Measurements from ENCODE around the gene ARMH3. TPM values are rescaled to one million over a fixed set of nuclear protein-coding genes. Genes with fewer than 3 reads are reported as not detected.

Gene ARMH3
- total and polyA plus RNA-seq, 10 of the 15 experiments (the other 5 are each of a cell fraction or from before 2014, with no cell fraction given), result 13.0 to 33.0 (median 16.4) TPM

- TF ChIP-seq CEBPZ (IDR thresholded peaks at IDR 0.05; ENCODE audit: low read depth, low read length) (no peak), SIX5 (IDR thresholded peaks at IDR 0.05; ENCODE audit: low read depth, low read length, severe bottlenecking) (no peak), BCL3 (IDR thresholded peaks at IDR 0.05; ENCODE audit: borderline replicate concordance, insufficient read depth, low read depth, low read length, poor library complexity, severe bottlenecking) (no peak), HSF1 (IDR thresholded peaks at IDR 0.05; ENCODE audit: low read depth, low read length) (no peak), PAX5 (IDR thresholded peaks at IDR 0.05; ENCODE audit: borderline replicate concordance, low read depth, low read length) (no peak)
These were observed 97.3 kb downstream of the ARMH3 start (continued) for GRCh38 chr10:101958691-101959090.
